ENCODE data around the gene CACNA1F.

The CACNA1F gene

DNA sequence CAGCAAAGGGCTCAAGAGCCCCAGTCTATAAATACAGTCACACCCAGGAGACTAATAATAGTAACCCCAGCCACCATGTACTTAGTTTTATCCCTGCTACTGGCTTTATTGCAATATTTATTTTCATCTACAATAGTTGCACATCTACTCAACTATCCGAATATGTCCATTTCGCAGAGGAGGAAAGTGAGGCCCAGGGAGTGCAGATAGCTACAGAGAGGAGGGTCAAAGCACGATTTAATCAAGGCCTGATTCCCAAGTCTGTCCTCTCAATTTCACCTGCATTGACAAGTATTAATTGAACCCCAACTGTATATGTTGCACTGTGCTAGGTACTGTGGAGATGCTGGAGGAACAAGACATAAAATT lies 65.4 kb downstream of the CACNA1F start:
- Histone ChIP-seq H4K20me1 (ENCODE audit: insufficient read depth, low read length, poor library complexity, severe bottlenecking) (peaks cover 1% of the 10 kb centered on the region), H3K9me3 (ENCODE audit: insufficient read depth, low read depth, low read length) (no peaks in the 10 kb centered on the region), H3K4me2 (ENCODE audit: low read depth, low read length, poor library complexity, severe bottlenecking) (peak overlapping the region; percentile 76), H3K9me2 (replicated peaks; ENCODE audit: low read depth, low read length) (no peaks in the 10 kb centered on the region), H3K79me2 (ENCODE audit: insufficient read depth, low read length) (peaks cover 4% of the 10 kb centered on the region), H3K9ac (ENCODE audit: low read depth, low read length, poor library complexity, severe bottlenecking) (peak overlapping the region; percentile 82), H3K4me1 (ENCODE audit: insufficient read depth, low read length, poor library complexity, severe bottlenecking) (peaks cover 18% of the 10 kb centered on the region), H3K36me3 (ENCODE audit: insufficient read depth, low read length) (no peaks in the 10 kb centered on the region), H3K27me3 (ENCODE audit: insufficient read depth, low read length, poor library complexity, severe bottlenecking) (no peaks in the 10 kb centered on the region), H2AFZ (ENCODE audit: low read length) (no peak overlapping the region), H3K4me3 (ENCODE audit: low read length, poor library complexity, severe bottlenecking) (peak overlapping the region; percentile 76), H3F3A (ENCODE audit: low read depth) (peaks cover 8% of the 10 kb centered on the region; the same call in 1 of the 2 replicates)
- TF ChIP-seq, protein P1, sequence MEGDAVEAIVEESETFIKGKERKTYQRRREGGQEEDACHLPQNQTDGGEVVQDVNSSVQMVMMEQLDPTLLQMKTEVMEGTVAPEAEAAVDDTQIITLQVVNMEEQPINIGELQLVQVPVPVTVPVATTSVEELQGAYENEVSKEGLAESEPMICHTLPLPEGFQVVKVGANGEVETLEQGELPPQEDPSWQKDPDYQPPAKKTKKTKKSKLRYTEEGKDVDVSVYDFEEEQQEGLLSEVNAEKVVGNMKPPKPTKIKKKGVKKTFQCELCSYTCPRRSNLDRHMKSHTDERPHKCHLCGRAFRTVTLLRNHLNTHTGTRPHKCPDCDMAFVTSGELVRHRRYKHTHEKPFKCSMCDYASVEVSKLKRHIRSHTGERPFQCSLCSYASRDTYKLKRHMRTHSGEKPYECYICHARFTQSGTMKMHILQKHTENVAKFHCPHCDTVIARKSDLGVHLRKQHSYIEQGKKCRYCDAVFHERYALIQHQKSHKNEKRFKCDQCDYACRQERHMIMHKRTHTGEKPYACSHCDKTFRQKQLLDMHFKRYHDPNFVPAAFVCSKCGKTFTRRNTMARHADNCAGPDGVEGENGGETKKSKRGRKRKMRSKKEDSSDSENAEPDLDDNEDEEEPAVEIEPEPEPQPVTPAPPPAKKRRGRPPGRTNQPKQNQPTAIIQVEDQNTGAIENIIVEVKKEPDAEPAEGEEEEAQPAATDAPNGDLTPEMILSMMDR (conservative IDR thresholded peaks at IDR 0.05; ENCODE audit: low read length), result no peak
- TF ChIP-seq EZH2phosphoT487 (IDR thresholded peaks at IDR 0.05; ENCODE audit: borderline replicate concordance), result no peak

DNA sequence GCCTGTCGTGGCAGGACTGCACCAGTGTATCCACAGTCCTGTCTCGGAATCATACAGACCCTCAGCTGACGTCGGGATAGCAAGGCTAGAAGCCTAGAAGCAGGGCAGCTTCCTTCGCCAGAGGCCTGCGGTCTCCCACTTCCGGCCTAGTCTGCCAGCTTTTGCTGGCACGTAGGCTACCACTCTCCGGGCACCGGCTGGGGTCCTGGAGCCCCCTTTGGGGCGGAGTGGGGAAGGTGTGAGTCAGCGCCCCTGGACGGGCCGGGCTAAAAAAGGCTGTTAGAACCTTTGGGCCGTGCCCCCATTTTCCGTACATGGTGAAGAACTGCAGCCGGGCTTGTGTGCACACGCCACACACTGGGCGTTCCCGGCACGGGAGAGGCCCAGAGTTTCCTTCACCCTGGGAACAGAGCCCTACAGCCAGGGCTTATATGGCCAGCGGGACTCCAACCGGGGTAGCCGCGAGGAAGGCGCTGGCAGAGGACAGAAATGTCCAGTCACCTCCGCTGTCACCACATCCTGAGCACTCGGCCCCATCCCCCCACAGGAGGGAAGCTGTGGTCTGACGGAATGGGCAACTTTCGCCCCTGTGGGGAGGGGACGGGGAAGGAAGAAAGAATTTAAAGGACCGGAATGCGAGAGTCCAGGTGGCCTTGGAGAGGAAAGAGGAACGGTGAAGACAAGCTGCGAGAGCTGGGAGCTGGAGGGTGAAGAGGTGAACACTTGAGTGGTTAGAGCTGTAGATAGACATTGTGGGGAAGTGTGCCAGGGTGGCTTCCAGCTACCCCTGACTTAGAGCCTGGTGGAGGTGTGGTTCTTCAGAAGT lies 66.0 kb downstream of the CACNA1F start:
- Histone ChIP-seq H4K20me1 (ENCODE audit: insufficient read depth, low read length, poor library complexity, severe bottlenecking) (no peaks in the 10 kb centered on the region), H3K36me3 (ENCODE audit: insufficient read depth, low read length) (no peaks in the 10 kb centered on the region), H3K9me3 (ENCODE audit: insufficient read depth, low read depth, low read length) (no peaks in the 10 kb centered on the region), H3K79me2 (ENCODE audit: insufficient read depth, low read length) (no peaks in the 10 kb centered on the region), H3K9ac (ENCODE audit: low read depth, low read length, poor library complexity, severe bottlenecking) (peak overlapping the region; percentile 82), H3K4me2 (ENCODE audit: low read depth, low read length, poor library complexity, severe bottlenecking) (peak overlapping the region; percentile 76), H3K4me1 (ENCODE audit: insufficient read depth, low read length, poor library complexity, severe bottlenecking) (peaks cover 18% of the 10 kb centered on the region), H3K27me3 (ENCODE audit: insufficient read depth, low read length, poor library complexity, severe bottlenecking) (no peaks in the 10 kb centered on the region), H3K4me3 (ENCODE audit: low read length, poor library complexity, severe bottlenecking) (peak overlapping the region; percentile 76), H3F3A (ENCODE audit: low read depth) (peaks cover 8% of the 10 kb centered on the region; the same call in 1 of the 2 replicates), H3K9me2 (replicated peaks; ENCODE audit: low read depth, low read length) (no peaks in the 10 kb centered on the region), H2AFZ (ENCODE audit: low read length) (0 out of 2 replicates have a peak overlapping the region, but pooled peaks have one; percentile 10)
- TF ChIP-seq, protein P1 (conservative IDR thresholded peaks at IDR 0.05; ENCODE audit: low read length), result no peak
- TF ChIP-seq EZH2phosphoT487 (IDR thresholded peaks at IDR 0.05; ENCODE audit: borderline replicate concordance), result no peak

DNA sequence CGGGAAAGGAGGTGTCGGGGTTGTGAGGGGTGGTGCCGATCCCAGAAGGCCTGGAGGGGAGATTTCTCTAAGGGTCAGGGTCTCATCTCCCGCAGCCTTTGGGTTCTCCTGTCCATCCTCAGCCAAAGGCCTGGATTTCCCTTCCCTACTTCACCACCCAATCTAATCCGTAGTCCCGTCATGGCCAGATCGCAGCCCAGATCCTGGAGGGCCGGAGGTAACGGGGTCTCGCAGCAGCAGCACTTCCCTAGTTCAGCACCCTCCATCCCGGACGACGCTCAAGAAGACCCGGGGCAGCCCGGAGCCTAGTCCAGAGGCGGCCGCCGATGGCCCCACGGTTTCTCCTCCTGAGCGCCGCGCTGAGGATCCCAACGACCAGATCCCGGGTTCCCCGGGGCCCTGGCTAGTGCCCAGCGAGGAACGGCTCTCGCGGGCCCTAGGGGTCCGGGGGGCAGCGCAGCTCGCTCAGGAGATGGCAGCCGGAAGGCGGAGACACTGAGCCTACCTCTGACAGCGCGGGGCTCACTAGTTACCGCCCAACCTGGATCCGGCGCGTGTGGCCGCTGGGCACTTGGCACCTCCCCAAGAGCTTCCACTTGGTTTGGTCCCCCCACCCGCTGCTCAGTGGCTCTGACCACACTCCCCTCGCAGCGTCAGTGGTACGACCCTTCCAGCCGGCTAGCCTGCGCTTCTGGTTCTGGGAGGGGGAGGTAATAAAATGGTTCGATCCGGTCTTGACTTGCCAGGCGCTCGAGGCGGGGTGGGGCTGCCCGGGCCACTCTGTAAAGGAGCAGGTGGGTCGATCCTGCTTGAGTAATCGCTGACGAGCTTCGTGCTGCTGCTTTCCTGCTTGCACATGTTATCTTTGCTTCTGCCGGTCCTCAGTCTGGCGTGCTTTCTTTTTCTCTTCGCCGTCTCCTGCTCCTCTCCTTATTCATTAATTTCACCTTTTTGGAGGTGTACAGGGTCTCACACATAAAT lies 66.9 kb downstream of the CACNA1F start:
- Histone ChIP-seq H2AFZ (ENCODE audit: low read length) (no peak overlapping the region), H4K20me1 (ENCODE audit: insufficient read depth, low read length, poor library complexity, severe bottlenecking) (no peaks in the 10 kb centered on the region), H3K4me1 (ENCODE audit: insufficient read depth, low read length, poor library complexity, severe bottlenecking) (peaks cover 18% of the 10 kb centered on the region)

More for the DNA sequence above, 66.9 kb downstream of the CACNA1F start:
- Histone ChIP-seq H3K36me3 (ENCODE audit: insufficient read depth, low read length) (no peaks in the 10 kb centered on the region), H3F3A (ENCODE audit: low read depth) (peaks cover 8% of the 10 kb centered on the region; the same call in 1 of the 2 replicates), H3K4me3 (ENCODE audit: low read length, poor library complexity, severe bottlenecking) (peak overlapping the region; percentile 76), H3K79me2 (ENCODE audit: insufficient read depth, low read length) (no peaks in the 10 kb centered on the region), H3K9me2 (replicated peaks; ENCODE audit: low read depth, low read length) (no peaks in the 10 kb centered on the region), H3K9me3 (ENCODE audit: insufficient read depth, low read depth, low read length) (no peaks in the 10 kb centered on the region), H3K9ac (ENCODE audit: low read depth, low read length, poor library complexity, severe bottlenecking) (peak overlapping the region; percentile 82), H3K27me3 (ENCODE audit: insufficient read depth, low read length, poor library complexity, severe bottlenecking) (no peaks in the 10 kb centered on the region), H3K4me2 (ENCODE audit: low read depth, low read length, poor library complexity, severe bottlenecking) (peak overlapping the region; percentile 76)
- TF ChIP-seq, protein P1 (conservative IDR thresholded peaks at IDR 0.05; ENCODE audit: low read length), result no peak; the same call in 1 of the 2 replicates
- TF ChIP-seq EZH2phosphoT487 (IDR thresholded peaks at IDR 0.05; ENCODE audit: borderline replicate concordance), result no peak
